NCI-H345 treated with DMSO at 0.1 percent for 48 hours (cell line): ENCODE results near the gene MEN1.
A peak's percentile ranks its signal among the peaks of the same experiment; 100 is the strongest.

Source experiments
- DNase-seq: peaks from one replicate; lab custom pipeline; 2025; ENCODE audit not compliant: unreplicated experiment; lab: John Stamatoyannopoulos, UW

Gene MEN1

DNA sequence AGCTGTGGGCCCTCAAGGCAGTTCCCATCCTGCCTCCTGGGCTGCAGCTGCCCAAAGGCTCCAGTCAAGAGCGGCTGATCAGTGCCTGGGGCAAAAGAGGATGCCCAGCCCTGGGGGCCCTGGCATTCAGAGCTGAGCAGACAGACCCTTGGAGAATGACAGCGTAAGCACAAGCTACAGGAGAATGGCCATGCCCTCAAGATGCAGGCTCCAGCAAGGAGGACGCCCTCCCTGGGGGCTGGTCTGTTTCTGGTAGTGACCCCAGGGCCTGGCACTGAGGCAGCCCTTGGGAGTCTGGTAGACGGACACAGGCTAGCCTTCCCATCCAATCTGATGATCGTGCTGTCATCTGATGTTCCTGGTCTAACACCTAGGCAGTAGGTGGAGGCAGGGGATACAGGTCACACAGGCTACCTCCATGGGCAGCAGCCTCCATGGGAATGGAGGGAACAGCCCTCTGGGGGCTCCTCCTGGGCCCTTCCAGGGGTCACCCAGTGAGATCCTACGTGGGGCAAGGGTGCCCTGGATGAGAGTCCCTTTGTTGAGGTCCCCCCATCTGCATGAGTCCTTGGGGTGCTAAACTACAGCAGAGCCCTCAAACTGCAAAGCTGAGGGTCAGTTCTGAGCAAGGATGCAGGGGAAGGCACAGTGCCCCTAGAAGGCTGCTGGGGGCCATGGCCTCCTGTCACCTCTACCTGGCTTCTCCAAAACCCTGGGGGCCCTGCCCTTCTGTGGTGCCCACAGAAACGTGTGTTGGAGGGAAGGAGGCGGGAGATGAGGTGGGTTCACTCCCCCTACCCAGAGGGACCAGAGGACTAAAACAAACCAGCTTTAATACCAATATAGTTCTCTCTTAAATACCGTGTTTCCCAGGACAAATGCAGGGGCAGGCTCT is 21.8 kb downstream of the MEN1 start:
- DNase-seq: no peak

DNA sequence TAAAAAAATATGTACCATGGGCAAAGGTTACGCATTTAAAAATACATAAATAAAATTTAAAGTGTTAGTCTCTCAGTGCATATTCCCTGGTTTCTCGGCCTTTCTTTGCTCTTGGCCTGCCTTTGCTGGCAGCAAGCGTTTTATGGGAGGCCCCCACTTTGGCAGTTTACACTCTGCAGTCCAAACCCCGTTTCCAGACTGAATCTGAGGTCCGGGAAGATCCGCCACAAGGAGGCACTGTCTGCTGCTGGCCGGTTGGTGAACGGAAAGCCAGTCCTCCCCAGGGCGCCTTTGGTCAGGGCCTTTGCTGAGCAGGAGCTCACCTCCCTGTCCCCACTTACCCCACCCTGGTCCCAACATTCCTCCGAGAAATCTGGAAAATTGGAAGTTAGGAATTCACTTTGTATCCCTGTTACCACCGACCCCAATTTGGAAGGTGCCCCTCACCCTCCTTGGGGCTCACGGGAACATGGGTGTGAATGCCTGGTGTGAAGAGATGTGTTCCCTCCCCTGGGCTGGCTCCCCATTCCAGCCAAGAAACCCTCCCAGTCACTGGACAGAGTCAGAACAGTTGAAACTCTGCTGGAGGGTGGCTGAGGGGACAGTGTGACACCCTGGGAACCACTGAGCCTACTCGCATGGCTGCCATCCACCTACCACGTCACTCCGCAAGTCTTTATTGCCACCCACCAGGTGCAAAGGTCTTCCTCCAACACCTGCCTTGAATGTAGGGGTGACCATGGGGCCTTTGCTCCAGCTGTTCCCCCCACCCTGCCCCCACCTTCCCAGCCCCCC is 22.6 kb downstream of the MEN1 start:
- DNase-seq: no peak

DNA sequence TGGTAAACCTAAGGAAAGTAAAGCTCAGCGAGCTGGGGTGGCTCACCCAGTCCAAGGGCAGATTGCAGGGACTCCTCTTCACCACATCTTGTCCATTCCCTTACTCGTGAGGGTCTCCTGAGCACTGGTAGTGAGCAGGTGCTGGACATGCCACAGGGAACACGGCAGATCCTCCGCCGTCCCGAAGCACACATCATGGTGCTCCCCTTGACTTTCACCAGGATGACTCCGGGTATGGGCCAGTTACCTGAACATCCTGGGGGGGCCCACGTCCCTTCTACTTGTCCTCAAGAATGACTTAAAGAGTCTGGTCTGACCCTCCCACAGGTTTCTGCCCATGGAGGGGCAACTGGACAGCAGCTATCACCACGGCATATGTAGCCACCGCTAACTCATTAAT is 24.0 kb downstream of the MEN1 start:
- DNase-seq: no peak

DNA sequence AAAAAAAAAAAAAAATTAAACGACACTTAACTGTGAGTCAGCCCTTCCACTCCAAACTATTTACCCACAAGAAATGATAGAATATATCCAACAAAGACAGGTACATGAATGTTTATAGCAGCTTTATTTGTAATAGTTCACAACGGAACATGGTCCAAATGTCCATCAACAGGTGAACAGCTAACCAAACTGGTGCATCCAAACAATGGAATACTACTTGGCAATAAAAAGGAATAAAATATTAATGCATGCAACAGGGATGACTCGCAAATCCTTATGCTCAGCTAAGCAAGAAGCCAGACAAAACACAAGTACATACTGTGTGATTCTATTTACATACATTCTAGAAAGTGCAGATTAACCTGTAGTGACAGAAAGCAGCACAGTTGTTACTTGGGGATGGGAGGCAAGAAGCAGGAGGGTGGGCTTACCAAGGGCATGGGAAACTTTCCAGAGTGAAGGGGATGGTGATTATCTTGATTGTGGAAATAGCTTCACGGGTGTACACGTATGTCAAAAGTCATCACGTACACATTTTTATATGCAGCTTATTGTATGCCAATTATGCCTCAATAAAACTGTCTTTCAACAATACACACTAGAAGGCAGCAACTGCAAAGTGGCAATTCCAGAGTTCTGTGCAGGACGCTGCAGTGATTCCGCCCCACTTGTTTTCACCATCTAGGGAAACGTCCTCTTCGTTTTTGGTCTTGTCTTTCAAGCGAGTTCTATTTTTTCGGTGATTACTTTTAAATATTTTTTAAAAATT is 25.4 kb downstream of the MEN1 start:
- no peak for DNase-seq

DNA sequence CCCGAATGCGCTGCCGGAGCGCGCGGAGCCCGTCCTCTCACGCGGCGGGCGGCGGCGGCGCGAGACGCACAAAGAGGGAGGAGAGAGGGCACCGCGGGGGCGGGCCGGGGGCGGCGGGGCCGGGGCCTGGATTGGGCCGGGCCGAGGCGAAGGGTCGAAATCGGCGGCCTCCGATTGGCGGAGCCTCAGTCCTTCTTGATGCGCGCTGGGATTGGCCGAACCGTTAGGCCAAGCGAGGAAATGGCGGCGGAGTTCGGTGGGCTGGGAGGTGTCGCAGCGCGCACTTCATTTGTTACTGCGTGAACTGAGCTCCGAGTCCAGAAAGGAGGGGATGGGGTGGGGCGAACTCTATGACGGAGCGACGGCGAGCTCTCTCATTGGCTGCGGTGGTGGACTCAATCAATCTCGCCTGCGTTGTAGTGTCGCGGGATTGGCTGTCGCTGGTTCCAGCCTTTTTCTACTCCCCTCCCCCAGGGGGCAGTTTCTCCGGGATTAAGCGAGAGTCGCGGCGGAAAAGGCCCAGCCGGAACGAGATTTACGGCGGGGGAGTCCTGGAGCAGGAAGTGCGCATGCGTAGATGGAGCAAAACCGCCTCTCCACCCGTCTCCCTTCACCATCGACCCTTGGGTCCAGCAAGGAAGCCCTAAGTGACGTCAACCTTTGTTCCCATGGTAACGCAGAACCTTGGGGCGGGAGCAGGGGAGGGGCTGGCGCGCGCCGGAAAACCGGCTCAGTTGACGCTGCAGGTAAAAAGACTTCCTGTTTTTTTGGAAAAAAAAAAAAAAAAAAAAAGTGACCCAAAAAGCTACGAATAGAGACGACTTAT is 31.7 kb downstream of the MEN1 start, which contains the start of gene SF1:
Gene SF1, minus strand, starts transcription at position 70 of the 826 bp plus-strand sequence. CDS start 150 bp downstream, outside the sequence.
- peak; percentile 99 for DNase-seq

DNA sequence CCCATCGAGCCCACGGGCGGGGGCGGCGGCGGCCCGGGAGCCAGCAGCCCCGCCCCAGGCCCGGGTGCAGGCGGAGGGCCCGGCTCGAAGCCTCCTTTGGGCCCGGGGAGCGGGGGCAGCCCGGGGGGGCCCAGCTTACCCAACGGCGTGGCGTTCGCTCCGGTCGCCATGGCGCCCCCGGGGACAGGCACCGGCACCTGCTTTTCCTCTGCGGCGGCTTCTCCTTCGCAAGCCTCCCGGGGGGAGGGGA is 32.2 kb downstream of the MEN1 start:
- DNase-seq: no peak

DNA sequence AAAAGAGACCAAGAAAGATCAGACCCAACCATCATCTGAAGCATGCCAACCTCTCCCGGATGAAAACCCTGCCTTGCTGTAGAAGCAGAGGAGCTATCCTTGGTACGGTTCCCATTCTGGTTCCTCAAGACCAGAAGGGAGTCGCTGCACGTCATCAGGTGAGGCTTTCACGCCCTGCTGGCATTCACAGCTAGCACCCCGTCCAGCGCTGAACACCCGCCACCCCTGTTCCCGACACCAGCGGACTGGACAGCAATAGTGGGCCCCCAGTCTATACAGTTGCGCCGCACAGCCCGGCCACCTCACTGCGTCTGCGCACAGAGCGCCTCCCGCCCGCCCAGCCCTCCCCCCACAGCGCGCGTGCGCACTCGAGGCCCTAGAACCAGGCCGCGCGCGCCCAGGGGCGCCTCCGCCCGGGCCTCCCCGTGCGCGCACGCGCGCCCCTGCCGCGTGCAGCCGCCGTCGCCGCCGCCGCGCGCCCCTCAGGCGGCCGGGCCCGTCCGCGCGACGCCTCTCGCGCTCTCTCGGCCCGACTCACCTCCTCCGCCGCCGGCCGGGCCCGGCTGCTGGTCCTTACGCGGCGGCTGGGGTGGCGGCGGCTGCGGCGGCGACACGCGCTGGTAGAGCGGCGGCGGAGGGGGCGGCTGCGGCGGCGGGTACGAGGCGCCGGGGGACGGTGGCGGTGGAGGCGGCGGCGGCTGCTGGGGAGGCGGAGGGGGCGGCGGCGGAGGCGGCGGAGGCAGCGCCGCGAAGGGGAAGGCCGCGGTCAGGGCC is 32.7 kb downstream of the MEN1 start:
- peak; percentile 57 for DNase-seq

DNA sequence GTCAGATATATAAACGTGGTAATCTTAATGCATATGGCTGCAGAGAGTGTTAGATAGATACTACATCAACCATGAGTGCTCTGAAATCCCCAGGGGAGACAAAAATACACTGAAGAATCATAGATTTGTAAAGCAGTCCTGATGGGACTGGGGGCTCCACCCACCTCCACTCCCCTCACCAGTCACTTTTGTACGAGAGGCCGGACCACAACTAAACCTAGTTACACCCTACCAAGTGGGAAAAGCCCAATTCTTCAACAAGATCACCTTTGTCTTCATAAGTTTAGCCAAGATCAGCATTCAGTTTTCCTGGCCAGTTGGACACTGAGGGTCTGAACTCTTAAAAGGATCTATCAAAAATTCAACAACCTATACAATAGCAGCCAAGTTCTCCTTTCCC is 33.5 kb downstream of the MEN1 start:
- no peak for DNase-seq

DNA sequence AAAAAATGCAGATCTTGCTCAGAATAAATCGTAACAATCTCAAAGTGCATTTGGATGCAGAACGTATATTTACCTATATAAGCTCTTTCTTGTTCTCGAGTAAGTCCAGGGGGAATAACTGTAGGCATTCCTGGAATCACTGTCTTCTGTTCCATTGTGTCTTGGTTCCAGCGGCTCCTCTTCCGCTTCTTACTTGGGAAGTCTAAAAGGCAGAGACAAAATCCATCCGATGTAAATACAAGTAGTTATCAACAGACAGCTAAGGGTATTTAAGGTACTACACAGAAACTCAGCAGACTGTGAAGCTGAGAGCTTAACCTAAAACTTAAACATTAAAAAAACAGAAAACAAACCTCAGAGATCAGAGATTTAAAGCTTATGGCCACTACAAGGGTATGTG is 33.9 kb downstream of the MEN1 start:
- no peak for DNase-seq

DNA sequence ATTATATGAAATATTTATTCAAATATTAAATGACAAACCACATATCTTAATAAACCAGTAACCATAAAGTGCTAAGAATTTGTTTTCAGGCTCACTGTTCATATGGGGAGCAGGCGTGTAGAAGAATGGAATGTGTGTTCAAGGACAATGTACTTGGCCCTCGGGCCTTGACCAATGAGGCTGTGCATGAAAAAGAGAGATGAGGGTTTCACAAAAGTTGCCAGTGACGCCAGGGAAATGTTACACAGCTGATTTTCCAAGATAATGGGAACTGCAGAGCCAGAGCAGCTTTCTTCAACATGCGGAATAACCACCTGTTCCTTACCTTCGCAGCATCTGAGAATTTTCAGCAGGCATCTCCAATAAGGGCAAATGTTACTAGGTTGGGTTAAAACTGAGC is 36.2 kb downstream of the MEN1 start:
- no peak for DNase-seq

DNA sequence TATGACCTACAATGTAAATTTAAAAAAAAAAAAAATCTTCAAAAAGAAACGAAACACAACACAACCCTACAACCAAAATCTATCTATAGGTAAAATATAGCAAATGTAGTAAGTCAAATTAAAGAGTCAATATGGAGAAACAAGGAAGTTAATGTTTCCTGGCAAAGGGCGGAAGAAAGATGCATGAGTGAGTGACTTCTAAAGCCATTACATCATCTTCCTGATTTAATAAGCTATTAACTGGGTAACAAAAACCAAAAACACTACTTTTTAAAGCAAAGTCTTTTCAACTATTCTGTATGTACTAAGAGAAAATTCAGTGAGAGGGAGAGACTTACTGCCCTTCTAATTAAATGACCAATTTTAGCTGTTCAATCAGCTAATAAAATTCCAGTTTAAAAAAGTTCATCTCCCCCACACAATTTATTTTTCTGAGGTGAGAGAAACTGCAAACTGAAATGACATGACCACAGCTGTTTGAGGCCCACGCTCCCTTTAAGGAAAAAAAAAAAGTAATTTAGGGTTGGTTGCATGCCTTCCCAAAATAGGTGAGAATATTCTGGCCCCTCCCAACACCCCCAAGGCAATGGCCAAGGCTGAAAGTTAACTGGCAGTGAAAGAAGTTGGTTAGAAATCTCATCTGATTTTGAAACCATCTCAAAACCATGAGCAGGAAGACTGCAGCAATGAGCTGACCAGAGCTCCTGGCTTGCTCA is 37.9 kb downstream of the MEN1 start:
- DNase-seq: no peak

DNA sequence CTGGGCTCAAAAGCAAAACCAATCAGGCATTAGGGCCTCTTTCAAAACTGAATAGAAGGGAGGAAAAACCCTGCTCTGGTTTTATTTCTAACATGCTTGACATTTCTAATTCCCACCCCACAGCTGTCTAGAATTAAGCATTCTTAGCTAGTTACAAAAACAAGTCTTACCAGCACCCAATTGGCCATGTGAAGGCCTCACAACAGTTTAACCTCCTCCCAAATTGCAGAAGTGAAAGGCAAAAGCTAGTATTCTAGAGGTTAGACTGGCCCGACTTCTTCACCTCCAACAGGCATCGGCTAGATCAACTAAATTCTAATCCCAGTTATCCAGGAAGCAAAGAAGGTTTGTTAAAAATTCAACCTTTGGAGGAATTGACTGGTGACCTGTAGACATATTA is 38.5 kb downstream of the MEN1 start:
- no peak for DNase-seq

DNA sequence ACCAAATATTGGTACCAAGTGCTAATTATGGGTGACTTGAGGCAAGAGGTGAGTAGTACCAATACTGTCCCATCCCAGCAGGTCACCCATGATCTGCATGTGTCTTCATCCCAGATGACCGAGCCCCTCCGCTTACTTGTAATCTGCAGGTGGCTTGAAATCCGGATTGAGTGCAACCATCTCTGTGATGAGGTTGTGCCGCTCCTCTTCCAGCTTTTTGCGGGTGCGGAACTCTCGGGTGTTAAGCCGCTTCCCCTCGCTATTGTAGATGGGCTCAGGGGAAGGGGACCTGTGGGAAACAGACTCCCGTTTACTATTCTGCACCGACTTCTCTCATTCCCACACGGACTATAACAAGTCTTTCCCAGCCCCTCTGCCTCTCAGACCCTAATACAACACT is 40.2 kb downstream of the MEN1 start:
- no peak for DNase-seq

DNA sequence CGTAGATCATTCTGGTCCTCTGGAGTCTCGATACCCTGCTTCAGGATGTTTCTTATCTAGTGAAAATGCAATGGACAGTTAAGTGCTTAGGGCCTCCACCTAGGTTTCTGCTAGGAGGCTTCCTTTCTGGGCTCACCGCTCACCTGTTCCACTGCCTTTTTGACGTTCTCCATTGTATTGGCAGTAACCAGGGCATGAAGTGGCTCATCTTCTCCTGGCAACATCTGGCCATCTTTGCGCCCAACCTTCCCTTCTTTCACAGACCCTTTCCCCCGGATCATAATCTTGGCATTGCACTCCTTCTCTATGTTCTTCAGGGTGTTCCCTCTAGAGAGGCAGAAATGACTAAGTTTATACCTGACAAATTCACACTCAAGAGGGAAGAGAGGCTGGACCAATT is 41.1 kb downstream of the MEN1 start:
- DNase-seq: no peak

DNA sequence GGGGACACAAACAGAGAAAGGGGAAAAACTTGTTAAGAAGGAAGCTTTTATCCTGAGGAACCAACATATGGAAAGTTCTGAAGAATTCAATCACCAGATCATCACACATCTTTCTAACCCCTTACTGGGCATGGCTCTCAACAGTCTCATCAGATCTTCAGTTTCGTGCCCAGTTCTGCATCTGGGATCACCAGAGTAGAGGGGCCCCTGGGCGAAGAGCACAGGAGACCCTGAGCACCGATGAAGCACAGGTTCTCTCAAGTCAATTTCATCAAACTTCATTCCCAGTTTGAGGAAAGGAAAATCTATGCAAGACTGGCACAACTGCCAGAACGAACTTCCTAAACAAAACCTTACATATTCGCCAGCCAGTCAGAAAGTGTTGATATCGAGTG is 42.1 kb downstream of the MEN1 start:
- DNase-seq: no peak

DNA sequence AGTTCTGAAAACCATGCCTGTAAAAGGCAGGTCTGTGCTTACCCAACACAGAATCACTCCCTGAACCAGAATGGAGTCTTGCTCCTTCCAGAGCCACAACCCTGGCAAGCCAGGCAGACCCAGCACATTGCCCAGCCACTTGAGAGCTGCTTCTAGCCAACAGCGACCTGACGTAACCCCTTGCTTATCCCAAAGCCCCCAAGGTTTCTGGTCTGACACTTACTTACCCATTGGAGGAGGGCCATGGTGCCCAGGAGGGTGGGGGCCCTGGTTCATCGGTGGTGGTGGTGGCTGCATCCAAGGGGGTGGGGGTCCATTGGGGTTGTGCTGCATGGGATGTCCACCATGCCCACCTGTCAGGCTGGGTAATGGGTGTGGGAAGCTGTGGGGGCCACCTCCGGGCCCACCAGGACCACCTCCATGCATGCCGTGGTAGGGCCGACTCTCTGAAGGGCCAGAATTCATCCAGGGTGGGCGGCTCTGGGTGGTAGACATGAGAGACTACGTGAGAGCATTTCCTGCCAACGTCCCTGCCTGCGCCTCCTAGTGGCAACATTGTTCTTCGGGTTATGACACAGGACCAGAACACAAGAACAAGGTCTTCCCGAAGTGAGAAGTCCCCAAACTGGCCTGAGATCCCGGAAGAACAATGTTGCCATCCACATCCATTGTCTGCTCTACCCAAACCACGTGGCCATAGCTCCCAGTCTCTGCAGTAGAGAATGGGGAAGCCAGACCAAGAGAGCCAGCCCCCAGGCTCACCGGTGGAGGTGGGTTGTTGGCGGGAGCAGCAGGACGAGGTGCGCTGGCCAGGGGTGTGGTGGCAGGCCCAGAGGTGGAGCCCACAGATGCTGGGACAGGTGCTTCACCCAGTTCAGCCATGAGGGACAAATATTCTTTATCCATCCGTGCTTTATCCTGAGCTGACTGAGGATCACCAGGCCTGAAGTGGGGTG is 42.7 kb downstream of the MEN1 start:
- DNase-seq: no peak

DNA sequence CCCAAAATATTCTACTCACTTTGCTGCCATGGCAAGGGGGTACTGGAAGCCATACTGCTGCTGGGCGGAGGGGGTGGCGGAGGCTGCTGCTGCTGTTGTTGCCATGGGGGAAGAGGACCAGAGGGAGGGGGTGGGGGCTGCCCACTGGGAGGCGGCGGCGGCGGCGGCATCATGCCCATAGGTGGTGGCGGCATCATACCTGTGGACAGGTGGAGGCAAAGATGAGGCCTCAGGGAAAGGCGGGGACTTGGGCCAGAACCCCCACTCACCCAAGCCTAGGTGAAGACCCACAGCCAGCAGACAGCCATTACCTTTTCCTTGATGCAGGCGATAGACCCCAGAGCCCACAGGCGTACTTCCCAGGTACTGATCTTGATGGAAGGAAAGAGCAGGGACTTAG is 43.5 kb downstream of the MEN1 start:
- DNase-seq: no peak
